GM19238 (cell line): ENCODE results near the gene GRPEL1.
A peak's percentile ranks its signal among the peaks of the same experiment; 100 is the strongest.
"Not testable (repeated sequence)": the region's sequence is repeated elsewhere in the genome, so short reads cannot be mapped to it uniquely, and the experiment has no call there.

Experiments used
- DNase-seq: peaks from one replicate; pipeline ENCODE4 v3.0.0; 2011; ENCODE audit warnings: low spot score; ENCODE audit not compliant: insufficient read length

The GRPEL1 gene

GRCh38 chr4:7092026-7092425 lies 24.2 kb upstream of the GRPEL1 start:
- DNase-seq: no peak

- no peak for DNase-seq
These were observed 21.5 kb upstream of the GRPEL1 start for GRCh38 chr4:7089213-7089986.

GRCh38 chr4:7087036-7087435 lies 19.2 kb upstream of the GRPEL1 start:
- no peak for DNase-seq

- no peak for DNase-seq
These were observed 18.5 kb upstream of the GRPEL1 start for GRCh38 chr4:7086384-7086783.

- not testable (repeated sequence) for DNase-seq
These were observed 16.7 kb upstream of the GRPEL1 start for GRCh38 chr4:7084564-7084961.

GRCh38 chr4:7083597-7084563 lies 16.0 kb upstream of the GRPEL1 start:
- no peak for DNase-seq

GRCh38 chr4:7079909-7080308 lies 12.0 kb upstream of the GRPEL1 start:
- not testable (repeated sequence) for DNase-seq

- DNase-seq: not testable (repeated sequence)
These were observed 11.6 kb upstream of the GRPEL1 start for GRCh38 chr4:7079483-7079882.

- no peak for DNase-seq
These were observed 10.2 kb upstream of the GRPEL1 start for GRCh38 chr4:7078025-7078424.

GRCh38 chr4:7077371-7077770 lies 9.5 kb upstream of the GRPEL1 start:
- no peak for DNase-seq

- no peak for DNase-seq
These were observed 8.8 kb upstream of the GRPEL1 start for GRCh38 chr4:7076696-7077082.

- DNase-seq: no peak
These were observed 8.3 kb upstream of the GRPEL1 start for GRCh38 chr4:7075962-7076695.

GRCh38 chr4:7074426-7074825 lies 6.6 kb upstream of the GRPEL1 start:
- DNase-seq: no peak

- DNase-seq: peak; percentile 31
These were observed 5.9 kb upstream of the GRPEL1 start for GRCh38 chr4:7073526-7074390.

- no peak for DNase-seq
These were observed 5.2 kb upstream of the GRPEL1 start for GRCh38 chr4:7073059-7073458.

GRCh38 chr4:7070729-7071511 lies 3.1 kb upstream of the GRPEL1 start:
- peak; percentile 69 for DNase-seq

- DNase-seq: no peak
These were observed 1.0 kb upstream of the GRPEL1 start for GRCh38 chr4:7068883-7069282.

- DNase-seq: no peak
These were observed 497 bp upstream of the GRPEL1 start for GRCh38 chr4:7068279-7068842.

- no peak for DNase-seq
These were observed 775 bp downstream of the GRPEL1 start for GRCh38 chr4:7067126-7067451.

- DNase-seq: no peak
These were observed 1.4 kb downstream of the GRPEL1 start for GRCh38 chr4:7066493-7066892.
